Stimulated activated naive CD8-positive, alpha-beta T cell treated with anti-CD3 and anti-CD28 coated beads, Interleukin-15, amount 100 ng/mL, for 72 hours (primary cell): Measurements from ENCODE around the gene SGCD.
"Not testable (repeated sequence)": the region's sequence is repeated elsewhere in the genome, so short reads cannot be mapped to it uniquely, and the experiment has no call there.

Experiments used
- ATAC-seq: fragments of 150-1000 bp; cut with Tn5 transposase; 2 replicates; pipeline ENCODE4 v1.10.0; 2021; ENCODE audit warnings: mild to moderate bottlenecking, moderate library complexity
- DNase-seq, 2 donors: peaks; one replicate each; pipeline ENCODE4 v3.0.0; 2021 to 2022
- H3K27ac Mint-ChIP-seq, 2 donors: one replicate each; pipeline ENCODE4 v1.8.0; 2022; ENCODE audit warnings: mild to moderate bottlenecking in 2 of 2, mixed read lengths in 2 of 2, moderate library complexity in 2 of 2
- H3K27me3 Mint-ChIP-seq: one replicate; pipeline ENCODE4 v1.8.0; 2022; ENCODE audit warnings: mixed read lengths
- H3K4me1 Mint-ChIP-seq: one replicate; pipeline ENCODE4 v1.8.0; 2022; ENCODE audit warnings: mild to moderate bottlenecking, mixed read lengths
- H3K4me3 Mint-ChIP-seq, 2 donors: one replicate each; pipeline ENCODE4 v1.8.0; 2022; ENCODE audit warnings: mild to moderate bottlenecking in 2 of 2, mixed read lengths in 2 of 2, moderate library complexity in 1 of 2
- H3K9me3 Mint-ChIP-seq, 2 donors: one replicate each; pipeline ENCODE4 v1.8.0; 2022; ENCODE audit warnings: mixed read lengths in 2 of 2

Gene SGCD

GRCh38 chr5:156617426-156617825 is 290.5 kb downstream of the SGCD start:
- H3K9me3 Mint-ChIP-seq: peaks cover 0 to 9% of the 10 kb centered on the region in 2 donors
- ATAC-seq: no peak
- peak overlapping the region in 1 of 2 donors; percentile 20 for H3K27ac Mint-ChIP-seq
- no peak overlapping the region for H3K4me3 Mint-ChIP-seq
- no peaks in the 10 kb centered on the region for H3K27me3 Mint-ChIP-seq
- DNase-seq: no peak
- H3K4me1 Mint-ChIP-seq: no peaks in the 10 kb centered on the region

- no peak for ATAC-seq
- Mint-ChIP-seq H3K27me3 (no peaks in the 10 kb centered on the region), H3K9me3 (no peaks in the 10 kb centered on the region), H3K27ac (no peak overlapping the region), H3K4me3 (no peak overlapping the region), H3K4me1 (no peaks in the 10 kb centered on the region)
- no peak for DNase-seq
Measured at GRCh38 chr5:156618601-156619000, 291.6 kb downstream of the SGCD start.

GRCh38 chr5:156621719-156622118 is 294.8 kb downstream of the SGCD start:
- Mint-ChIP-seq H3K27ac (no peak overlapping the region), H3K27me3 (no peaks in the 10 kb centered on the region), H3K9me3 (no peaks in the 10 kb centered on the region), H3K4me3 (no peak overlapping the region), H3K4me1 (no peaks in the 10 kb centered on the region)
- ATAC-seq (no peak), DNase-seq (no peak)

GRCh38 chr5:156623381-156624040 is 296.5 kb downstream of the SGCD start:
- no peak for ATAC-seq
- no peaks in the 10 kb centered on the region for H3K9me3 Mint-ChIP-seq
- DNase-seq: no peak
- no peak overlapping the region for H3K27ac Mint-ChIP-seq
- H3K4me3 Mint-ChIP-seq: no peak overlapping the region
- H3K4me1 Mint-ChIP-seq: no peaks in the 10 kb centered on the region
- no peaks in the 10 kb centered on the region for H3K27me3 Mint-ChIP-seq

GRCh38 chr5:156624686-156625085 is 297.7 kb downstream of the SGCD start:
- no peak for ATAC-seq
- DNase-seq: no peak
- H3K27ac Mint-ChIP-seq: no peak overlapping the region
- no peaks in the 10 kb centered on the region for H3K9me3 Mint-ChIP-seq
- no peak overlapping the region for H3K4me3 Mint-ChIP-seq
- H3K4me1 Mint-ChIP-seq: no peaks in the 10 kb centered on the region
- H3K27me3 Mint-ChIP-seq: no peaks in the 10 kb centered on the region

GRCh38 chr5:156628421-156628820 is 301.5 kb downstream of the SGCD start:
- no peaks in the 10 kb centered on the region for H3K9me3 Mint-ChIP-seq
- H3K4me3 Mint-ChIP-seq: no peak overlapping the region
- H3K4me1 Mint-ChIP-seq: no peaks in the 10 kb centered on the region
- H3K27me3 Mint-ChIP-seq: no peaks in the 10 kb centered on the region
- H3K27ac Mint-ChIP-seq: no peak overlapping the region
- no peak for ATAC-seq
- DNase-seq: no peak

GRCh38 chr5:156631005-156631404 is 304.0 kb downstream of the SGCD start:
- no peak for ATAC-seq
- no peaks in the 10 kb centered on the region for H3K4me1 Mint-ChIP-seq

GRCh38 chr5:156634301-156634700 is 307.3 kb downstream of the SGCD start:
- peaks cover 0 to 4% of the 10 kb centered on the region in 2 donors for H3K9me3 Mint-ChIP-seq
- DNase-seq: no peak
- H3K4me1 Mint-ChIP-seq: no peaks in the 10 kb centered on the region
- H3K4me3 Mint-ChIP-seq: no peak overlapping the region
- no peak for ATAC-seq
- no peak overlapping the region for H3K27ac Mint-ChIP-seq
- H3K27me3 Mint-ChIP-seq: no peaks in the 10 kb centered on the region

More at GRCh38 chr5:156631005-156631404, 304.0 kb downstream of the SGCD start:
- Mint-ChIP-seq H3K27ac (no peak overlapping the region), H3K27me3 (no peaks in the 10 kb centered on the region), H3K4me3 (no peak overlapping the region), H3K9me3 (no peaks in the 10 kb centered on the region)
- DNase-seq: no peak

- peaks cover 5% of the 10 kb centered on the region for H3K27me3 Mint-ChIP-seq
- no peak overlapping the region for H3K4me3 Mint-ChIP-seq
- H3K9me3 Mint-ChIP-seq: peaks cover 0 to 4% of the 10 kb centered on the region in 2 donors
- DNase-seq (no peak), ATAC-seq (no peak)
- no peak overlapping the region for H3K27ac Mint-ChIP-seq
- no peaks in the 10 kb centered on the region for H3K4me1 Mint-ChIP-seq
Measured at GRCh38 chr5:156640691-156641241, 313.8 kb downstream of the SGCD start.

- H3K27me3 Mint-ChIP-seq: peaks cover 13% of the 10 kb centered on the region
- DNase-seq (no peak), ATAC-seq (no peak)
- H3K9me3 Mint-ChIP-seq: peaks cover 0 to 4% of the 10 kb centered on the region in 2 donors
- H3K27ac Mint-ChIP-seq: no peak overlapping the region
- no peaks in the 10 kb centered on the region for H3K4me1 Mint-ChIP-seq
- H3K4me3 Mint-ChIP-seq: no peak overlapping the region
Measured at GRCh38 chr5:156641686-156642085, 314.7 kb downstream of the SGCD start.

- Mint-ChIP-seq H3K27me3 (peaks cover 19% of the 10 kb centered on the region), H3K27ac (no peak overlapping the region), H3K4me3 (no peak overlapping the region), H3K4me1 (no peaks in the 10 kb centered on the region), H3K9me3 (no peaks in the 10 kb centered on the region)
- ATAC-seq (no peak), DNase-seq (no peak)
Measured at GRCh38 chr5:156647034-156647451, 320.1 kb downstream of the SGCD start.

- H3K4me1 Mint-ChIP-seq: no peaks in the 10 kb centered on the region
- H3K4me3 Mint-ChIP-seq: no peak overlapping the region
- peaks cover 23% of the 10 kb centered on the region for H3K27me3 Mint-ChIP-seq
- H3K9me3 Mint-ChIP-seq: no peaks in the 10 kb centered on the region
- H3K27ac Mint-ChIP-seq: no peak overlapping the region
- DNase-seq (no peak), ATAC-seq (no peak)
Measured at GRCh38 chr5:156654444-156654843, 327.5 kb downstream of the SGCD start.

GRCh38 chr5:156655732-156656131 is 328.8 kb downstream of the SGCD start:
- no peak for ATAC-seq
- peaks cover 23% of the 10 kb centered on the region for H3K27me3 Mint-ChIP-seq

GRCh38 chr5:156664832-156665231 is 337.9 kb downstream of the SGCD start:
- not testable (repeated sequence) for H3K4me1 Mint-ChIP-seq, H3K27me3 Mint-ChIP-seq, H3K4me3 Mint-ChIP-seq, H3K27ac Mint-ChIP-seq, ATAC-seq, H3K9me3 Mint-ChIP-seq
- peak in 1 of 2 donors; percentile 15 for DNase-seq

More at GRCh38 chr5:156655732-156656131, 328.8 kb downstream of the SGCD start:
- no peaks in the 10 kb centered on the region for H3K4me1 Mint-ChIP-seq
- no peak overlapping the region for H3K27ac Mint-ChIP-seq
- no peak for DNase-seq
- H3K9me3 Mint-ChIP-seq: no peaks in the 10 kb centered on the region
- H3K4me3 Mint-ChIP-seq: no peak overlapping the region

GRCh38 chr5:156666686-156667085 is 339.7 kb downstream of the SGCD start:
- H3K4me1 Mint-ChIP-seq, ATAC-seq, H3K27me3 Mint-ChIP-seq, H3K4me3 Mint-ChIP-seq, H3K27ac Mint-ChIP-seq, H3K9me3 Mint-ChIP-seq, DNase-seq: not testable (repeated sequence)

- H3K27ac Mint-ChIP-seq: no peak overlapping the region
- H3K4me1 Mint-ChIP-seq: no peaks in the 10 kb centered on the region
- no peaks in the 10 kb centered on the region for H3K9me3 Mint-ChIP-seq
- no peak overlapping the region for H3K4me3 Mint-ChIP-seq
- ATAC-seq (no peak), DNase-seq (no peak)
- no peaks in the 10 kb centered on the region for H3K27me3 Mint-ChIP-seq
Measured at GRCh38 chr5:156667616-156668015, 340.7 kb downstream of the SGCD start.

GRCh38 chr5:156669416-156669815 is 342.5 kb downstream of the SGCD start:
- no peaks in the 10 kb centered on the region for H3K9me3 Mint-ChIP-seq
- ATAC-seq (no peak), DNase-seq (no peak)
- no peaks in the 10 kb centered on the region for H3K27me3 Mint-ChIP-seq
- H3K4me1 Mint-ChIP-seq: no peaks in the 10 kb centered on the region
- H3K27ac Mint-ChIP-seq: no peak overlapping the region
- H3K4me3 Mint-ChIP-seq: no peak overlapping the region
